Skeletal muscle tissue (tissue), 4 donors: ENCODE measurements around the gene VCX. TPM values are rescaled to one million over a fixed set of nuclear protein-coding genes. Genes with fewer than 3 reads are reported as not detected.
"Not testable (repeated sequence)": the region's sequence is repeated elsewhere in the genome, so short reads cannot be mapped to it uniquely, and the experiment has no call there.

Source experiments
- H3K27ac ChIP-seq: one replicate; pipeline ENCODE4 v1.7.0; 2013; ENCODE audit warnings: mild to moderate bottlenecking, low read depth, low read length, inconsistent platforms
- H3K27me3 ChIP-seq, 3 donors: one replicate each; pipeline ENCODE4 v1.7.0; 2013; ENCODE audit warnings: low read length in 3 of 3; ENCODE audit not compliant: control insufficient read depth in 3 of 3, insufficient read depth in 3 of 3
- H3K36me3 ChIP-seq, 3 donors: one replicate each; pipeline ENCODE4 v1.7.0; 2013; ENCODE audit warnings: low read length in 3 of 3; ENCODE audit not compliant: control insufficient read depth in 3 of 3, insufficient read depth in 3 of 3
- H3K4me1 ChIP-seq, 3 donors: one replicate each; pipeline ENCODE4 v1.7.0; 2013; ENCODE audit warnings: low read length in 3 of 3, mild to moderate bottlenecking in 3 of 3; ENCODE audit not compliant: control insufficient read depth in 3 of 3, insufficient read depth in 3 of 3
- H3K4me3 ChIP-seq, 3 donors: one replicate each; pipeline ENCODE4 v1.7.0; 2013; ENCODE audit warnings: low read length in 3 of 3
- H3K9ac ChIP-seq, 3 donors: one replicate each; pipeline ENCODE4 v1.7.0; 2013; ENCODE audit warnings: low read length in 3 of 3, mild to moderate bottlenecking in 3 of 3, moderate library complexity in 2 of 3, low read depth in 1 of 3
- H3K9me3 ChIP-seq, 3 donors: one replicate each; pipeline ENCODE4 v1.7.0; 2013; ENCODE audit warnings: low read length in 3 of 3; ENCODE audit not compliant: control insufficient read depth in 3 of 3
- total RNA-seq: library from RNA; depleted of rRNA; stranded (reverse); fragments of >200 nt; gene quantifications from one replicate; pipeline ENCODE4 v1.2.3, GENCODE V29; 2014
- donor health status: Osteomylitis.

Gene VCX
- total RNA-seq: not detected

GRCh38 chrX:7842871-7843270, at the start of gene VCX:
Gene VCX (plus strand): TSS chrX:7843171. CDS start chrX:7843204, 33 bp downstream.
- H3K36me3 ChIP-seq, H3K4me1 ChIP-seq, H3K9me3 ChIP-seq, H3K27ac ChIP-seq, H3K27me3 ChIP-seq, H3K9ac ChIP-seq, H3K4me3 ChIP-seq: not testable (repeated sequence)

DNA sequence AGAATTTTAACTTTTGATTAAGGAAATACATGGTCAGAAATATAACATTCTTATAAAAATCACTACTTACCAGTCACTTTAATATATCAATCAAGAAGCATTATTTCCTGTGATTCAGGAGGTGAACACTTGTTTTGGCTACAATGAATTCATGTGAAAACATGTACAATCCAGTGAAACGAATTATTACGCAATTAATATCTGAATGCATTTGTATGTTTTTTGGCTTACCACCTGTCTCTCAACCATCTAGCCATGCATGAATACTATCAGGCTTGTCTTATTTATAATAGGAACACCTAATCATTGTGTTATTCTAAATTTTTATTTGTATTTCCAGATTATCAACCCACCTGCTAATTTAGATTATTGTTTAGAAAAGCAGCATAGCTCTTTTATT, 44.6 kb upstream of the VCX start:
- no peak overlapping the region for H3K4me3 ChIP-seq
- no peaks in the 10 kb centered on the region for H3K9me3 ChIP-seq
- no peaks in the 10 kb centered on the region for H3K27me3 ChIP-seq
- no peaks in the 10 kb centered on the region for H3K36me3 ChIP-seq
- H3K9ac ChIP-seq: no peak overlapping the region
- no peaks in the 10 kb centered on the region for H3K4me1 ChIP-seq
- no peak overlapping the region for H3K27ac ChIP-seq

GRCh38 chrX:7801711-7802110, 41.3 kb upstream of the VCX start:
- Histone ChIP-seq H3K36me3 (no peaks in the 10 kb centered on the region), H3K4me1 (no peaks in the 10 kb centered on the region), H3K27me3 (no peaks in the 10 kb centered on the region), H3K9me3 (no peaks in the 10 kb centered on the region), H3K4me3 (no peak overlapping the region), H3K27ac (no peak overlapping the region), H3K9ac (no peak overlapping the region)

DNA sequence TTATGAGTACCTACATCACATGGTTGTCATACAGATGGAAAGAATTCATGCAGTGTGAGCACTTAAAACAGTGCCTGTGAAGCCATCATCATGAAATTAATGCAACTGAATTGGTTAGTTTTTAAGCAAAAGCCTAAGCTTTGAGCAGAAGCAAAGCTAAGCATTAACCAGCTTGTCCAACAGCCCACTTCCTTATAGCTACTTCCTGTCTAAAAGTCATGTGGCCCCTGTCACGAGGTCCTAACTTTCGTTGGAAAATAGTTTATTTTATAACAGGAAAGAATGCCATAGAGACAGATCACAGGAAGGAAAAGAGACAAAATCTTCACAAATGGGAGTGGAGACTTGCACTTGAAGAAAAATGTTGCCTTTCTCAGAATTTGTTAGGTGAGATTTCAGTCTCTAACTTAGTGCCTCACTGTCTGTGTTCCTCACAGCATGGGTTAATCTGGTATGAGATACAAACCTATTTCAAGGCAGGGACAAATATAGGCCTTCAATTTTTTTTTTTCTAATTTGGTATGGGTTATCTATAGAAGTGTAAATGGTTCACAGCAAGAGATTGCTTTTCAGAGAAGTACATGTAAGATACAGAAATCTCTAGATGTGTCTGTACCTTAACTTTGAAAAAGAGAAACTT, 27.7 kb upstream of the VCX start:
- no peaks in the 10 kb centered on the region for H3K27me3 ChIP-seq
- H3K4me3 ChIP-seq: no peak overlapping the region
- no peak overlapping the region for H3K9ac ChIP-seq
- peaks cover 0 to 3% (median 0%) of the 10 kb centered on the region in 3 donors for H3K9me3 ChIP-seq
- no peaks in the 10 kb centered on the region for H3K36me3 ChIP-seq
- no peaks in the 10 kb centered on the region for H3K4me1 ChIP-seq
- no peak overlapping the region for H3K27ac ChIP-seq

DNA sequence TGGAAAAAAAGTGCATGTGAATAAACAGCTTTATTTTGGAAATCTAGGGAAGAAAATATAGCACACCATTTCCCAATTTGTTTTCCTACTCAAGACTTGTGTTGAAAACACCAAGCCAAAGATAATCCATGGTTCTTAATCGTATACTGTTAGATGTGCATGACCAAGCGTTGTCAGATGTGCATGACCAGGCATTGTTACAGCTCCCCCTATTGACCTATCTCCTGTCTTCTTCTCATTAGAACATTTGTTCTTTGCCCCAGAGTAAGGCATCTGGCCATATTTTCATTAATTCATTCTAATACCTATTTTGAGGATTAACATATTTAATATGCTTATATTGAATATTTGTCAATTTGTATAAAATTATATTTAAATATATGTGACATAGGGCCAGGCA, 14.4 kb upstream of the VCX start:
- no peaks in the 10 kb centered on the region for H3K36me3 ChIP-seq
- H3K27ac ChIP-seq: no peak overlapping the region
- H3K4me3 ChIP-seq: no peak overlapping the region
- no peaks in the 10 kb centered on the region for H3K27me3 ChIP-seq
- H3K9me3 ChIP-seq: peaks cover 0 to 3% (median 0%) of the 10 kb centered on the region in 3 donors
- H3K9ac ChIP-seq: no peak overlapping the region
- no peaks in the 10 kb centered on the region for H3K4me1 ChIP-seq

GRCh38 chrX:7841084-7841805, 1.7 kb upstream of the VCX start:
- Histone ChIP-seq H3K4me3 (no peak overlapping the region), H3K4me1 (no peaks in the 10 kb centered on the region), H3K27me3 (no peaks in the 10 kb centered on the region), H3K27ac (no peak overlapping the region), H3K36me3 (no peaks in the 10 kb centered on the region), H3K9ac (no peak overlapping the region), H3K9me3 (no peaks in the 10 kb centered on the region)

GRCh38 chrX:7852166-7852565, 9.2 kb downstream of the VCX start:
- Histone ChIP-seq H3K9ac (no peak overlapping the region), H3K9me3 (no peaks in the 10 kb centered on the region), H3K4me3 (no peak overlapping the region), H3K36me3 (no peaks in the 10 kb centered on the region), H3K4me1 (no peaks in the 10 kb centered on the region), H3K27me3 (no peaks in the 10 kb centered on the region), H3K27ac (no peak overlapping the region)

GRCh38 chrX:7872042-7872441, 29.1 kb downstream of the VCX start:
- Histone ChIP-seq H3K4me1 (no peaks in the 10 kb centered on the region), H3K4me3 (no peak overlapping the region), H3K9me3 (no peaks in the 10 kb centered on the region), H3K27me3 (no peaks in the 10 kb centered on the region), H3K36me3 (no peaks in the 10 kb centered on the region), H3K9ac (no peak overlapping the region), H3K27ac (no peak overlapping the region)

DNA sequence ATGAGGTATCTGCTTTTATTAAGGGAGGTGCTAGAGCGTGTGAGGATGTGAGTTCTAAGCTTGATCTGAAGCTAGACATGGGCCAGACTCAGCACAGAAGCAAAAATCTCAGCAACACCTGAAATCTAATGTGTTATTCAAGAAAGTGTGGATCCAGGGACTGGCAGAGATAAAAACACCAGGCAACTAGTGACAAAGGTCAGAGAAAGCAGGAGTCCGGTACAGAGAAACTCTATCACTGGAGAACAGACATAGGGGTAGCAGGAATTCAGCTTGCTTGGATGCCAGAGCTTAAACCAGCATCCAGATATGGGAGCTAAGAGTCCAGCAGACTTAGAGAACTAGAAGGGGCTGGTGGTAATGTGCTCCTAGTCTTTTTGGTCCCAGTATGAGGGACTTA, 34.0 kb downstream of the VCX start:
- Histone ChIP-seq H3K36me3 (no peaks in the 10 kb centered on the region), H3K27me3 (no peaks in the 10 kb centered on the region), H3K9me3 (no peaks in the 10 kb centered on the region), H3K9ac (no peak overlapping the region), H3K27ac (no peak overlapping the region), H3K4me1 (no peaks in the 10 kb centered on the region), H3K4me3 (no peak overlapping the region)

- no peak overlapping the region for H3K4me3 ChIP-seq
- H3K27me3 ChIP-seq: no peaks in the 10 kb centered on the region
- no peaks in the 10 kb centered on the region for H3K4me1 ChIP-seq
- H3K36me3 ChIP-seq: no peaks in the 10 kb centered on the region
- H3K9me3 ChIP-seq: no peaks in the 10 kb centered on the region
- no peak overlapping the region for H3K27ac ChIP-seq
- no peak overlapping the region for H3K9ac ChIP-seq
These were observed 46.2 kb downstream of the VCX start for GRCh38 chrX:7889135-7889534.
